Hypothalamus (tissue), 51 donors: ENCODE data around the gene TOP2B.

Source experiments
- DNase-seq, 51 donors: peaks; one replicate each; lab custom pipeline; 2025; lab: John Stamatoyannopoulos, UW

TOP2B gene

DNA sequence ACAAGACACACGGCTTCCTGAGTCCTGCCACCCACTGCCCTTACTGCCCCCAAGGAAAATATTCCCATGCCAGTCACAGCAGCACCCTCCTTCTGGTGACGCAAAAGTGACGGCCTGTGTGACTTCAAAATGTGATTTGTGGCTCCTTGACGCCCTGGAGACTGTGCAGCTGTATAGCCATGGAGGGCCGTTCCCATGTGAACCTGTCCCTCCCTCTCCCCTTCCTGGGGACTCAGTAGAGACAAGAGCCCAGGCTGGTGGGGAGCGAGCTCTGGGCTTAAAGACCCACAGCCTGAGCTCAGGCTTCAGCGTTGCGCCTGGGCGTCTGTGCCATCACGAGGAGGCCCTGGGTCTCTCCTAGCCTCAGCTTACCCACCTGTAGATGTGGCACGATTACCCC lies 78.2 kb downstream of the TOP2B start:
- no peak for DNase-seq

DNA sequence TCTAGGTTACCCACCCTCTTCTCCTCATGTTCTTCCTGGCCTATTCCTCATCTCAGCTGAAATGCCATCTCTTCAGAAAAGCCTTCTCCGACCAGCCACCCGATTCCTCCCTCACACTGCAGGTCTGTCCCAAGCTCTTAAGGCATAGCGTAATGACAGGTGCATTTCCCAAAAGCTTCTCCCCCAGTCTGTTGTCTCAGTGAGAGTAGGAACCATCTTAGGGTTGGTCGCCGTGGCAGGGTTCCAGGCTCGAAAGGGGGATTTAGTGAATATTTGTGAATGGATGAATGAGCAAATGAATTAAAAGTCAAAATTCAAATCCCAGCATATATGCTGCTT lies 78.6 kb downstream of the TOP2B start:
- DNase-seq: no peak

GRCh38 chr3:25585361-25586166 lies 79.1 kb downstream of the TOP2B start:
- peak in 1 of 51 donors; percentile 17 for DNase-seq

DNA sequence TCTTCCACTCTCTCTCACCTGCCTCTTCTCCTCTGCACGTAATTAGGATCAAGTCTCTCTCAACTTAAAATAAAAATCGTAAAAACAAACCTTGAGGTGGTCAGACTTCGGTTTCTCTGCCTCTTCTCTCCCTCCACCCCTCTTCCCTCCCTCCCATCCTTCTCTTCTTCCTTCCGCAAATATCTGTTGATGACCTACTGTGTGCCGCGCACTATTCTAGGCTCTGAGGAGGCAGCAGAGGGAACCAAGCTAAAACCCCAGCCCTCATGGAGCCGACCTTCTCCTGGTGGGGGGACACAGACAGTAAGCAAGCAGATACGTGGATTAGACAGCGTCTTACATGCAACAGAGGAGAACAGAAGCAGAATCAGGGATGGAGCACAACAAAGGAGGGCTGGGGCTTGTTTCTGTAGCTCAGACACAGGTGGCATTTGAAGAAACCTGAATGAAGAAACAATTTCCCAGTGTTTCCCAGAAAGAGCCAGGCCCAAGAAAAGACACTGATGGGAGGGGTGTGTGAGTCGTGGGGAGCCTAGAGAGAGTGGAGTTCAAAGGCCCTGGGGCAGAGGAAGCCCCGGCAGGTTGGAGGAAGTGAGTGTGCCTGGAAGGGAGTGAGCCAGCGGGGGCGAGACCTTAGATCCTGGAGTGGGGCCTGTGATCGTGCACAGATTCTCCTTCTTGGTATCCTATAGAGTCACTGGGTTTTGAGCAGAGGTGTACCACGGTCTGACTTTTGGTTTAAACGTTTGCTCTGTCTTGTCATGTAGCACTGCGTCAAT lies 80.5 kb downstream of the TOP2B start:
- DNase-seq: no peak

DNA sequence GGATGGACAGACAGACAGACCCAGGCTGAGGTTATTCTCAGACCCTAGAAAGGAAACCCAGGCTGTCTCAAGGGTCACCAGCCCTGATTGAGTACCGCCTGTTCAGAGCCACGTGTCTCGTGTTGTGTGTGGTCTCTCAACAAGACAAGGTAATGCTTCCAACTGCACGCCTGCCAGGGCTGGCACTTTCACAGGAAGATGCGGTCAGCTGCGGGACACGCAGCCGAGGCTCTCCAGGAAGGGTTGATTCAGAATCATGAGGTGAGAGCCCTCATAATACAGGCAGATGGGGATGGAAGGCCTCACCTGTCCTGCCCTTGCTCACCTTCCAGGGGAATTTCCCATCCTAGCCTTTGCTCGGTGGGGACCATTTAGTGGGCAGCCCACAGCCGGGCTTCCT lies 81.4 kb downstream of the TOP2B start:
- DNase-seq: no peak

DNA sequence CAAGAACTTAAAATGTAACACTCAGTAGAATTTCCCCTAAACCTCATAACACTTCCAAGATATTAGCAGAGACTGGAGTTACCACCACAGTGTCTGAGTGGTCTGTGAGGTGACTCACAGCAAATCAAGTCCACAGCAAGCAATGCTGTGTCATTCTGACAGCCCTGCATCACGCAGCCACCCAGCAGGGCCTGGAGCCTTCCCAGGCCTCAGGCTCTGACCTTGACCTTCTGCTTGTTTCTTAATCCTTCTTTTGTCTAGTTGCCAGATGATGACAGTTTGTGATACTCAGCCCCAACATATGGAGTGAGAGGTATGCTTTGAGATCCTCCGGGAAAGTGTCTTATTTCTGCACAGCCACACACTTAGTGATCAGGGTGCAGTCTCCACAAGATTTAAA lies 82.5 kb downstream of the TOP2B start:
- no peak for DNase-seq

DNA sequence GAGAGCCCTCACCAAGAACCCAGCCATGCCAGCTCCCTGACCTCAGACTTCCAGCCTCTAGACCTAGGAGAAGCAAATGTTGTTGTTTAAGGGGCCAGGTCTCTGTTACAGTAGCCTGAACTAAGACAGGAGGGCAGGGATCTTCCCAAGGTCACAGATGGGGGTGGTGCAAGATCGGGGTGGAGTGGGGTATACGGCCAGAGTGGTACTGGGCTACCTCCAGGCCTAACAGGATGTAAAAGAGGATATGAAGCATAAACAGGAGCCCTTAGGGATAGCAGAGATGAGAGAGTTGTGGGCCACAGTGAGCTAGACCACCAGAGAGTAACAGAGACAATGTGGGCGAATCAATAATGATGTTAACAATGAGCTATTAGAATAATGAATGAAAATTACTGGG lies 82.9 kb downstream of the TOP2B start:
- no peak for DNase-seq

GRCh38 chr3:25581335-25581734 lies 83.4 kb downstream of the TOP2B start:
- no peak for DNase-seq

DNA sequence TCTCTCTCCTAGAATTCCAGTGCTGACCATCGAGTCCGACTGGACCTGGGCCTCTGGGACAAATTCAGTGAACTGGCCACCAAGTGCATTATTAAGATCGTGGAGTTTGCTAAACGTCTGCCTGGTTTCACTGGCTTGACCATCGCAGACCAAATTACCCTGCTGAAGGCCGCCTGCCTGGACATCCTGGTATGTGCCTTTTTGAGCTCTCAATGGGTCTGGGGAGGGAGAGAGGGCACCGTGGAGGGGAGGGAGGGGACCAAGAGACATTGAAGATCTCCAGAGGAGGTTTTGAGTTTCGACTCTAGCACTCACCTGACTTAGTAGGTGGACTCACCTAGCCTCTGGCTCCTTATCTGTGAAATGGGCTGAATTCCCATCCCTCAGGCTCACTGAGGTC lies 84.2 kb downstream of the TOP2B start:
- no peak for DNase-seq

GRCh38 chr3:25578059-25578458 lies 86.6 kb downstream of the TOP2B start:
- no peak for DNase-seq

DNA sequence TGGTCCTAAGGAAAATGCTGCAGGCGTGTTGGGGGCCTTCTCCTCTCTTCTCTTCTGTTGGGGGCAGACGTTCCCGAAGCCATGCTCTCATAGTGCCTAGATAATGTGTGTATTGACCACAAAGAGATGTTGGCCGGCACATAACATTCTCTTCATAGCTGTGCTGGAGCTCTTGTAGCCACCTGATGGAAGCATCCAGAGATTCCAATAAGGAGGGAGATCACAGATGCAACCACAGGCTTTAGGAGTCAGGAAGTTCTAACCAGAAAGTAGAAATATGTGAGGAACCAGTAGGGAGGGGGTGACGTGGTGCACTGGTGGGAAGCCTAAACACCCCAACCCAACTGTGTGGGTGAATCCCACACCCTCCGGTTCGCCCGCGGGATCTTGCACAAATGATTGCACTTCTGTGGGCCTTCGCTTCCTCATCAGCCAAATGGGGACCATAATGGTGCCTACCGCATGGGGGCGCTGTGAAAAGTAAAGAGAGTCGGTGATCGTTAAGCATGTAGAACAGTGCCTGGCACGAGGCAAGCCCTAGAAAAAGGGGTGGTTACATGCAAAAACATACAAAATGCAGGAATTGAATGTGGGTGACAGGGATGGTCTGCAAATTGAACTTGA lies 87.8 kb downstream of the TOP2B start:
- no peak for DNase-seq

- DNase-seq: no peak
Measured at GRCh38 chr3:25576146-25576545, 88.6 kb downstream of the TOP2B start.

- no peak for DNase-seq
Measured at GRCh38 chr3:25575001-25575400, 89.7 kb downstream of the TOP2B start.

GRCh38 chr3:25574172-25574765 lies 90.4 kb downstream of the TOP2B start:
- DNase-seq: no peak

DNA sequence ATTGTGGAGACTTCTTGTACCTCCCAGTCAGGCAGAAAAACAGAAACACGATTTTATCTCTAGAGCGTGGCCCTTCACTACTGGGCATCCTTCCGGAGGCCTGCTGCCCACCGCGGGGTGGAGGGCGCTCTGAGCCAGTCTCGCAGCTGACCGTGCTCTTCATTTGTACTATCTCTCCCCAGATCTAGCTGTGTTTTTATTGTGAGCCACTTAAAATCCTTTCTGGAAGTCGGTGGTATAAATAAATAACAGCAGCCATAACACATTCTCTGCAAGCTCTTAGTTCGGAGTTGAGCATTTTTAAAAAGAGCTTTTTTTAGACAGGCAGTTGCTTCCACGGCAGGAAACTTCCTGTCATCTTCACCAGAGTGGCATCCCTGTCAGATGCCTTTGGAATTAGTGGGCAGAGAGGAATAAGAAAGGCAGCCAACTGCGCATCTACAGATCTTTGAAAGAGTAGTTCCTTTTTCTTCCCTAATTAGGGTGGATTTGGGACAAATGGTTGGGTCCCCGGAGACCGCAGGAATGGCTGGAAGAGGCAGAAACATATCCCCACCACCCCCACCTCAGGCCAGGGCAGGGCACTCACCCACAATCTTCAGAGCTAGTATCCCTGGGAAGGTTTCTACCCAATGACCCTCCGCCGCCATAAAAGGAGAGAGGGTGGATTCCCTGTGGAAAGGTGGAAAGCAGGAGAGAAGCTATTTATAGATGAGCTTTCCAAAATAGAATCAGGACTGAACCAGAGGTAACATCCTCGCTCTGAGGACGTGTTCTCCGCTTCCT lies 91.1 kb downstream of the TOP2B start:
- no peak for DNase-seq

- peak in 1 of 51 donors; percentile 39 for DNase-seq
Measured at GRCh38 chr3:25572919-25573385, 91.8 kb downstream of the TOP2B start.

- no peak for DNase-seq
Measured at GRCh38 chr3:25572336-25572735, 92.4 kb downstream of the TOP2B start.

DNA sequence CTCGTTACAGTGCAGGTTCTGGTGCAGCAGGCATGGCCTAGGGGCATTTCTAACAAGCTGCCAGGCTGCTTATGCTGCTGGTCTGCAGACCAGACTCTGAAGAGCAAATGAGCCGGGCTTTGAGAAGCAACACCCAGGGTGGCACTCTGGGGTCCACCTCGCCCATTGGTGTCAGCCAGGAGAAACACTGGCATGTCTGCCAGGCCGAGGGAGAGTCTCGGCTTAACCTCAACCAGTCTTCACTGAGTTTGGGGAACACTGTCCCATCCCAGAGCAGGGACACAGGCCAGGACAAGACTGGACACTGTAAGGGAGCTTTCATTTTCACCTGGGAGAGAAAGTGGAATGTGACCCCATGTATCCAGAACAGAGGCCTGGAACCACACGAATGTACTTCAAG lies 93.4 kb downstream of the TOP2B start:
- no peak for DNase-seq

DNA sequence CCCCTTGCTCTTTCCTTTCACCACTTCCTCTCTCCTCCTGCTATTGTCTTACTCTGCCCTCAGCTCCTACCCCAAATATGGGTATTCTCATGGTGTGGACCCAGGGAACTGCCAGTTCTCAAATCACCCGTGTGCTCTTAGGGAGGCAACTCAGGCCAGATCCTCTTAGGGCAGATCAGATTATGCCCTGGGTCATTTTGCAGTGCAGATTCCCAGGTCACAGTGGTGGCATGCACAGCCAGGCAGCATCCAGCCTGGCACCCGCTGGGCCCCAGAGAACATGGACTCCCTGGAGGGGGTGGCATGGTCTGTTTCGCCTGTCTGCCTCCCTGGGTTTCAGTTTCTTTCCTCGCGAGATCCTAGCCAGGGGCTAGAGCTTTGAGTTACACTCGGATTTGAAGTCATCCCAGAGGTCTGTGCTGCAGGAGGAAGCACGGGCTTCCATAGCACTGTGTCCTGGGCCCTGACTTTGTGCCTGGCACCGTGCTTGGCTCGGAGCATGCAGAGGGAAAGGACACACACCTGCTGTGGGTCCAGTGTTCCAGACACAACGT lies 96.1 kb downstream of the TOP2B start:
- DNase-seq: no peak
